Liver (tissue), 2 donors: Measurements from ENCODE around the gene POLA1.

Experiments
- JUND ChIP-seq, 2 donors: IDR thresholded peaks; 2 replicates each; pipeline ENCODE4 v1.6.1; 2016; ENCODE audit warnings: antibody characterized with exemption in 2 of 2
- RAD21 ChIP-seq, 2 donors: IDR thresholded peaks; 2 replicates each; pipeline ENCODE4 v1.6.1; 2016; ENCODE audit warnings: antibody characterized with exemption in 2 of 2, mild to moderate bottlenecking in 2 of 2
- donor health status: healthy.

DNA sequence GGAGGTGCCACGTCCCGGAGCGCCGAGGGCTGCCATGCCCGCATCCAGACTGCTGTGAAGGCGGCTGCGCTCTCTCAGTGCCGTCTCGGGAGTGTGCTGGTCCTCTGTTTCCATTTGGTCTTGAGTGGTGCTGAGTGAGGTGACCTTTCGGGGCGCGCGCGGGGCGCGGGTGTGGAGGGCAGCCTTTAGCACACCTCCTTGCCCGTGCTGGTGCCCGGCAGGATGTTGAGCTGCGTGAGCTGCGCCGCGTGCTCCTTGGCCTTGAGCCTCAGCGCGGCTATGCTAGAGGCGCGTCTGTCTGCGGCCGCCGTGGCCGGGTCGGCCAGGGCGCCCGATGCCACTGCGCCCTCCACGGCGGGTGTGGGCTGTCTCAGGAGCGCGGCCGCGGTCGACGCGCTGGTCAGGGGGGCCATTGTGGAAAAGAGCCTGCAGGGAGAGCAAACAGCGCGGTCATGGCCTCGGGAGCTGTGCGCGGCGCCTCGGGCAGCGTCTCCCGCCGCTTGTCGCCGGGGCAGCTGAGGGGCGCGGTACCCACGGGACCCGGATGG is 310.8 kb downstream of the POLA1 start:
- TF ChIP-seq JUND (IDR thresholded peaks at IDR 0.05) (no peak), RAD21 (IDR thresholded peaks at IDR 0.05) (no peak)
